ENCODE measurements around the gene SPA17. TPM values are rescaled to one million over a fixed set of nuclear protein-coding genes. Genes with fewer than 3 reads are reported as not detected.

Gene SPA17
- total and polyA plus RNA-seq, 9 of the 15 experiments (the other 6 are each of a cell fraction or from before 2014, with no cell fraction given), result 6.0 to 19.5 (median 12.6) TPM

DNA sequence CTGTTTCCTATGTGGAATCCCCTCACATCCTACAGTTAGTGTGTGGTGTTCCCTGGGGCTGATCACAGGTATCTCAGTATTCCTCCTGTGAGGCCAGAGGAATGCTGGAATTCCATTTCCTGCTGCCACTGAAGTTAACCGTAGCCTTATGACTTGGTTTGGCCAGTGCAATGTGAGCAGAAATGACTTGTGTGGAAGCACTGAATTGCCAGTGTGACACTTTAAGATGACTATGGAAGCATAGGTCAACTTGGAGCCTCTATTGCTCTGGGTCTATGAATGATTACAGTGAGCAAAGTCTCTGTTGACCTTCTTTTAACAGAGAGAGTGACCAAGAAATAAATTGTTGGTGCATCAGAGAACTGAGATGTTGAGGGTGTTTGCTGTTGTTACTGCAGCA is 34.5 kb upstream of the SPA17 start:
- Histone ChIP-seq H3K9ac (ENCODE audit: insufficient read depth in 1 of 2, low read depth in 2 of 2, low read length in 2 of 2) (no peak overlapping the region), H3K9me3 (replicated peaks; ENCODE audit: control insufficient read depth, insufficient read depth, low read depth, low read length) (peaks cover 8% of the 10 kb centered on the region; the same call in 1 of the 2 replicates), H3K27me3 (ENCODE audit: control insufficient read depth in 2 of 2, insufficient read depth in 2 of 2, low read length in 2 of 2) (no peaks in the 10 kb centered on the region), H3K9me1 (ENCODE audit: control insufficient read depth, insufficient read depth, low read length) (no peaks in the 10 kb centered on the region), H4K20me1 (replicated peaks; ENCODE audit: control insufficient read depth, insufficient read depth, low read length) (no peaks in the 10 kb centered on the region), H3K4me2 (ENCODE audit: insufficient read depth, low read length) (no peak overlapping the region), H3K4me1 (replicated peaks in 1 of 2; ENCODE audit: control insufficient read depth in 2 of 2, insufficient read depth in 2 of 2, low read length in 2 of 2) (peaks cover 0 to 28% of the 10 kb centered on the region in 2 experiments; a peak in 4 of 5 replicates), H3K4me3 (no peak overlapping the region), H3K36me3 (ENCODE audit: control insufficient read depth, insufficient read depth, low read length) (peaks cover 30% of the 10 kb centered on the region), H2AFZ (ENCODE audit: low read depth, low read length) (no peak overlapping the region), H3K79me2 (ENCODE audit: control insufficient read depth, insufficient read depth, low read length) (no peaks in the 10 kb centered on the region), H3K27ac (ENCODE audit: extremely low read depth, low read depth, low read length) (no peak overlapping the region)
- intact Hi-C loops (cut with micrococcal nuclease), result no loop called here
- no peak for DNase-seq (ENCODE audit: extremely low read depth in 1 of 4, low spot score in 3 of 4)
- no peak for FAIRE-seq
- ATAC-seq, result no peak
- no TSS peak for BruUV-seq (replicated peaks)
- in situ Hi-C loops (cut with MboI), result no loop called here
- ChIA-PET POLR2A (interaction anchor here (1.9 to 2.3 kb wide), 3 partner anchors 9 to 14 kb away, joined by 4 to 11 read pairs (median 9); no protein-coding TSS in a partner anchor), CTCF (ENCODE audit: low intra/inter-chr PET ratio) (no interaction called here)
- WGBS (ENCODE audit: insufficient coverage, low coverage, missing lambda C conversion rate), result 85% methylated on average over 1 of the region's 1 CpG
- TF ChIP-seq, protein P1, sequence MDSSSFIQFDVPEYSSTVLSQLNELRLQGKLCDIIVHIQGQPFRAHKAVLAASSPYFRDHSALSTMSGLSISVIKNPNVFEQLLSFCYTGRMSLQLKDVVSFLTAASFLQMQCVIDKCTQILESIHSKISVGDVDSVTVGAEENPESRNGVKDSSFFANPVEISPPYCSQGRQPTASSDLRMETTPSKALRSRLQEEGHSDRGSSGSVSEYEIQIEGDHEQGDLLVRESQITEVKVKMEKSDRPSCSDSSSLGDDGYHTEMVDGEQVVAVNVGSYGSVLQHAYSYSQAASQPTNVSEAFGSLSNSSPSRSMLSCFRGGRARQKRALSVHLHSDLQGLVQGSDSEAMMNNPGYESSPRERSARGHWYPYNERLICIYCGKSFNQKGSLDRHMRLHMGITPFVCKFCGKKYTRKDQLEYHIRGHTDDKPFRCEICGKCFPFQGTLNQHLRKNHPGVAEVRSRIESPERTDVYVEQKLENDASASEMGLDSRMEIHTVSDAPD (CRISPR knock-in tag; IDR thresholded peaks at IDR 0.05), result no peak
- TF ChIP-seq, protein P2, sequence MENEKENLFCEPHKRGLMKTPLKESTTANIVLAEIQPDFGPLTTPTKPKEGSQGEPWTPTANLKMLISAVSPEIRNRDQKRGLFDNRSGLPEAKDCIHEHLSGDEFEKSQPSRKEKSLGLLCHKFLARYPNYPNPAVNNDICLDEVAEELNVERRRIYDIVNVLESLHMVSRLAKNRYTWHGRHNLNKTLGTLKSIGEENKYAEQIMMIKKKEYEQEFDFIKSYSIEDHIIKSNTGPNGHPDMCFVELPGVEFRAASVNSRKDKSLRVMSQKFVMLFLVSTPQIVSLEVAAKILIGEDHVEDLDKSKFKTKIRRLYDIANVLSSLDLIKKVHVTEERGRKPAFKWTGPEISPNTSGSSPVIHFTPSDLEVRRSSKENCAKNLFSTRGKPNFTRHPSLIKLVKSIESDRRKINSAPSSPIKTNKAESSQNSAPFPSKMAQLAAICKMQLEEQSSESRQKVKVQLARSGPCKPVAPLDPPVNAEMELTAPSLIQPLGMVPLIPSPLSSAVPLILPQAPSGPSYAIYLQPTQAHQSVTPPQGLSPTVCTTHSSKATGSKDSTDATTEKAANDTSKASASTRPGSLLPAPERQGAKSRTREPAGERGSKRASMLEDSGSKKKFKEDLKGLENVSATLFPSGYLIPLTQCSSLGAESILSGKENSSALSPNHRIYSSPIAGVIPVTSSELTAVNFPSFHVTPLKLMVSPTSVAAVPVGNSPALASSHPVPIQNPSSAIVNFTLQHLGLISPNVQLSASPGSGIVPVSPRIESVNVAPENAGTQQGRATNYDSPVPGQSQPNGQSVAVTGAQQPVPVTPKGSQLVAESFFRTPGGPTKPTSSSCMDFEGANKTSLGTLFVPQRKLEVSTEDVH (IDR thresholded peaks at IDR 0.05; ENCODE audit: low read depth, partially characterized antibody), result no peak
- TF ChIP-seq NFATC3 (IDR thresholded peaks at IDR 0.05), result no peak
- TF ChIP-seq KLF16 (IDR thresholded peaks at IDR 0.05), result no peak
- no peak for TF ChIP-seq ZNF140 (CRISPR knock-in tag; IDR thresholded peaks at IDR 0.05)
- no peak for TF ChIP-seq MCM2 (IDR thresholded peaks at IDR 0.05; ENCODE audit: low read depth)
- no peak for TF ChIP-seq ZFP30 (CRISPR knock-in tag; IDR thresholded peaks at IDR 0.05; ENCODE audit: borderline replicate concordance)
- TF ChIP-seq, protein P3, sequence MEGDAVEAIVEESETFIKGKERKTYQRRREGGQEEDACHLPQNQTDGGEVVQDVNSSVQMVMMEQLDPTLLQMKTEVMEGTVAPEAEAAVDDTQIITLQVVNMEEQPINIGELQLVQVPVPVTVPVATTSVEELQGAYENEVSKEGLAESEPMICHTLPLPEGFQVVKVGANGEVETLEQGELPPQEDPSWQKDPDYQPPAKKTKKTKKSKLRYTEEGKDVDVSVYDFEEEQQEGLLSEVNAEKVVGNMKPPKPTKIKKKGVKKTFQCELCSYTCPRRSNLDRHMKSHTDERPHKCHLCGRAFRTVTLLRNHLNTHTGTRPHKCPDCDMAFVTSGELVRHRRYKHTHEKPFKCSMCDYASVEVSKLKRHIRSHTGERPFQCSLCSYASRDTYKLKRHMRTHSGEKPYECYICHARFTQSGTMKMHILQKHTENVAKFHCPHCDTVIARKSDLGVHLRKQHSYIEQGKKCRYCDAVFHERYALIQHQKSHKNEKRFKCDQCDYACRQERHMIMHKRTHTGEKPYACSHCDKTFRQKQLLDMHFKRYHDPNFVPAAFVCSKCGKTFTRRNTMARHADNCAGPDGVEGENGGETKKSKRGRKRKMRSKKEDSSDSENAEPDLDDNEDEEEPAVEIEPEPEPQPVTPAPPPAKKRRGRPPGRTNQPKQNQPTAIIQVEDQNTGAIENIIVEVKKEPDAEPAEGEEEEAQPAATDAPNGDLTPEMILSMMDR (IDR thresholded peaks at IDR 0.05 in 2 of 3, conservative IDR thresholded peaks at IDR 0.05 in 1 of 3; ENCODE audit: insufficient read depth in 2 of 3, low read depth in 1 of 3, low read length in 3 of 3), result no peak
- TF ChIP-seq SRSF1 (IDR thresholded peaks at IDR 0.05; ENCODE audit: low read depth, low read length), result no peak
- no peak for TF ChIP-seq HDAC8 (tag; IDR thresholded peaks at IDR 0.05)
- TF ChIP-seq, protein P4, sequence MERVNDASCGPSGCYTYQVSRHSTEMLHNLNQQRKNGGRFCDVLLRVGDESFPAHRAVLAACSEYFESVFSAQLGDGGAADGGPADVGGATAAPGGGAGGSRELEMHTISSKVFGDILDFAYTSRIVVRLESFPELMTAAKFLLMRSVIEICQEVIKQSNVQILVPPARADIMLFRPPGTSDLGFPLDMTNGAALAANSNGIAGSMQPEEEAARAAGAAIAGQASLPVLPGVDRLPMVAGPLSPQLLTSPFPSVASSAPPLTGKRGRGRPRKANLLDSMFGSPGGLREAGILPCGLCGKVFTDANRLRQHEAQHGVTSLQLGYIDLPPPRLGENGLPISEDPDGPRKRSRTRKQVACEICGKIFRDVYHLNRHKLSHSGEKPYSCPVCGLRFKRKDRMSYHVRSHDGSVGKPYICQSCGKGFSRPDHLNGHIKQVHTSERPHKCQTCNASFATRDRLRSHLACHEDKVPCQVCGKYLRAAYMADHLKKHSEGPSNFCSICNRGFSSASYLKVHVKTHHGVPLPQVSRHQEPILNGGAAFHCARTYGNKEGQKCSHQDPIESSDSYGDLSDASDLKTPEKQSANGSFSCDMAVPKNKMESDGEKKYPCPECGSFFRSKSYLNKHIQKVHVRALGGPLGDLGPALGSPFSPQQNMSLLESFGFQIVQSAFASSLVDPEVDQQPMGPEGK (CRISPR knock-in tag; IDR thresholded peaks at IDR 0.05; ENCODE audit: borderline replicate concordance), result no peak

Data from K562 (cell line).